ENCODE data around the gene GCDH.

GRCh38 chr19:12912571-12912970 is 21.6 kb downstream of the GCDH start:
- no peak for TF ChIP-seq CTCF (IDR thresholded peaks at IDR 0.05)
- TF ChIP-seq POLR2A (IDR thresholded peaks at IDR 0.05) = no peak
